Measurements from ENCODE around the gene TIGD1.

GRCh38 chr2:232502511-232502910, 47.8 kb downstream of the TIGD1 start:
- TF ChIP-seq CTCF (conservative IDR thresholded peaks at IDR 0.05; ENCODE audit: low read length) = no peak
- no peak for TF ChIP-seq EZH2phosphoT487 (IDR thresholded peaks at IDR 0.05; ENCODE audit: borderline replicate concordance)
